Astrocyte (in vitro differentiated cells and primary cell): ENCODE measurements around the gene SIGLEC9. TPM values are rescaled to one million over a fixed set of nuclear protein-coding genes. Genes with fewer than 3 reads are reported as not detected.

Experiments
- DNase-seq: peaks from one replicate; pipeline ENCODE4 v3.0.0-alpha.2; 2010; ENCODE audit warnings: low read depth
- FAIRE-seq: peaks from 2 replicates; lab custom pipeline; 2011; peaks lifted over from hg19 to GRCh38; lab: Jason Lieb, UNC
- H2AFZ ChIP-seq: 2 replicates; pipeline ENCODE4 v1.6.0; 2012; ENCODE audit warnings: low read depth, low read length, inconsistent platforms
- H3K27ac ChIP-seq: 2 replicates; pipeline ENCODE4 v1.5.1; 2011; ENCODE audit warnings: low read depth, low read length, inconsistent platforms
- H3K27me3 ChIP-seq: 2 replicates; pipeline ENCODE4 v1.6.0; 2011; ENCODE audit warnings: low read length, inconsistent platforms; ENCODE audit not compliant: insufficient read depth
- H3K36me3 ChIP-seq: 2 replicates; pipeline ENCODE4 v1.5.1; 2011; ENCODE audit warnings: low read length, inconsistent platforms; ENCODE audit not compliant: insufficient read depth
- H3K4me1 ChIP-seq: 2 replicates; pipeline ENCODE4 v1.5.1; 2011; ENCODE audit warnings: low read length, inconsistent platforms; ENCODE audit not compliant: insufficient read depth
- H3K4me2 ChIP-seq: 2 replicates; pipeline ENCODE4 v1.6.0; 2012; ENCODE audit warnings: low read length, inconsistent platforms
- H3K4me3 ChIP-seq: 2 replicates; pipeline ENCODE4 v1.5.1; 2011; ENCODE audit warnings: low read depth, mild to moderate bottlenecking, low read length, inconsistent platforms; ENCODE audit not compliant: insufficient read depth
- H3K79me2 ChIP-seq: 2 replicates; pipeline ENCODE4 v1.6.0; 2012; ENCODE audit warnings: mild to moderate bottlenecking, low read length, inconsistent platforms; ENCODE audit not compliant: insufficient read depth
- H3K9ac ChIP-seq: 2 replicates; pipeline ENCODE4 v1.6.0; 2012; ENCODE audit warnings: mild to moderate bottlenecking, low read length, inconsistent platforms
- H3K9me3 ChIP-seq: 2 replicates; pipeline ENCODE4 v1.5.1; 2012; ENCODE audit warnings: low read depth, mild to moderate bottlenecking, low read length, inconsistent platforms; ENCODE audit not compliant: insufficient read depth
- H4K20me1 ChIP-seq: 2 replicates; pipeline ENCODE4 v1.6.0; 2012; ENCODE audit warnings: low read length, inconsistent platforms; ENCODE audit not compliant: insufficient read depth
- H3K27ac Mint-ChIP-seq: one replicate; pipeline ENCODE4 v1.8.0; 2021; ENCODE audit warnings: mild to moderate bottlenecking, mixed read lengths; ENCODE audit not compliant: unreplicated experiment
- H3K27me3 Mint-ChIP-seq: one replicate; pipeline ENCODE4 v1.8.0; 2021; ENCODE audit warnings: low read depth, mixed read lengths; ENCODE audit not compliant: unreplicated experiment
- H3K36me3 Mint-ChIP-seq: one replicate; pipeline ENCODE4 v1.8.0; 2021; ENCODE audit warnings: low read depth, mixed read lengths; ENCODE audit not compliant: unreplicated experiment
- H3K4me1 Mint-ChIP-seq: one replicate; pipeline ENCODE4 v1.8.0; 2021; ENCODE audit warnings: low read depth, mixed read lengths; ENCODE audit not compliant: unreplicated experiment
- H3K4me3 Mint-ChIP-seq: one replicate; pipeline ENCODE4 v1.8.0; 2021; ENCODE audit warnings: mild to moderate bottlenecking, moderate library complexity, mixed read lengths; ENCODE audit not compliant: unreplicated experiment
- H3K9me3 Mint-ChIP-seq: one replicate; pipeline ENCODE4 v1.8.0; 2021; ENCODE audit warnings: mild to moderate bottlenecking, mixed read lengths; ENCODE audit not compliant: unreplicated experiment
- CTCF ChIP-seq: IDR thresholded peaks from 2 replicates; pipeline ENCODE4 v1.5.1; 2011; ENCODE audit warnings: low read depth, mild to moderate bottlenecking, inconsistent platforms, low read length, moderate library complexity; ENCODE audit not compliant: insufficient read depth
- EZH2 ChIP-seq: IDR thresholded peaks from 2 replicates; pipeline ENCODE4 v1.6.1; 2012; ENCODE audit warnings: mild to moderate bottlenecking, low read length, inconsistent platforms; ENCODE audit not compliant: insufficient read depth
- total RNA-seq: library from RNA; stranded (reverse); gene quantifications from 2 replicates; pipeline ENCODE4 v1.2.1, GENCODE V29; 2021

The SIGLEC9 gene
- total RNA-seq, 1 donor from 2014 or later: not detected

GRCh38 chr19:51125421-51126075 is 842 bp downstream of the SIGLEC9 start:
- peaks cover 21% of the 10 kb centered on the region for H3K27me3 Mint-ChIP-seq

GRCh38 chr19:51127032-51127431 is 2.3 kb downstream of the SIGLEC9 start:
- no peak for DNase-seq
- H2AFZ ChIP-seq: no peak overlapping the region
- peaks cover 1% of the 10 kb centered on the region for H3K9me3 Mint-ChIP-seq
- H3K4me3 ChIP-seq: no peak overlapping the region
- no peak overlapping the region for H3K27ac Mint-ChIP-seq
- H3K4me1 Mint-ChIP-seq: peaks cover 2% of the 10 kb centered on the region
- H3K27me3 Mint-ChIP-seq: peaks cover 24% of the 10 kb centered on the region
- no peak overlapping the region for H3K4me3 Mint-ChIP-seq
- no peaks in the 10 kb centered on the region for H3K27me3 ChIP-seq
- H3K9ac ChIP-seq: no peak overlapping the region
- FAIRE-seq: no peak
- no peaks in the 10 kb centered on the region for H3K36me3 ChIP-seq
- TF ChIP-seq EZH2: no peak
- TF ChIP-seq CTCF: no peak
- no peak overlapping the region for H3K4me2 ChIP-seq
- no peaks in the 10 kb centered on the region for H3K4me1 ChIP-seq
- no peaks in the 10 kb centered on the region for H4K20me1 ChIP-seq
- no peaks in the 10 kb centered on the region for H3K79me2 ChIP-seq
- no peaks in the 10 kb centered on the region for H3K9me3 ChIP-seq
- H3K27ac ChIP-seq: no peak overlapping the region
- no peaks in the 10 kb centered on the region for H3K36me3 Mint-ChIP-seq

More at GRCh38 chr19:51125421-51126075, 842 bp downstream of the SIGLEC9 start:
- no peak overlapping the region for H3K27ac ChIP-seq
- FAIRE-seq (no peak), DNase-seq (no peak)
- H3K9me3 ChIP-seq: no peaks in the 10 kb centered on the region
- no peaks in the 10 kb centered on the region for H4K20me1 ChIP-seq
- H3K36me3 Mint-ChIP-seq: no peaks in the 10 kb centered on the region
- H3K4me1 ChIP-seq: no peaks in the 10 kb centered on the region
- no peak overlapping the region for H3K4me3 Mint-ChIP-seq
- no peak for TF ChIP-seq EZH2
- no peak for TF ChIP-seq CTCF
- no peaks in the 10 kb centered on the region for H3K79me2 ChIP-seq
- no peaks in the 10 kb centered on the region for H3K36me3 ChIP-seq
- no peak overlapping the region for H3K9ac ChIP-seq
- peaks cover 1% of the 10 kb centered on the region for H3K9me3 Mint-ChIP-seq
- no peak overlapping the region for H3K4me3 ChIP-seq
- H3K4me2 ChIP-seq: no peak overlapping the region
- H3K27ac Mint-ChIP-seq: no peak overlapping the region
- H3K4me1 Mint-ChIP-seq: peaks cover 2% of the 10 kb centered on the region
- no peak overlapping the region for H2AFZ ChIP-seq
- H3K27me3 ChIP-seq: no peaks in the 10 kb centered on the region

- H3K4me1 Mint-ChIP-seq: no peaks in the 10 kb centered on the region
- no peak for TF ChIP-seq EZH2
- no peak for TF ChIP-seq CTCF
- FAIRE-seq (no peak), DNase-seq (no peak)
- no peaks in the 10 kb centered on the region for H4K20me1 ChIP-seq
- H3K4me1 ChIP-seq: no peaks in the 10 kb centered on the region
- H3K27me3 Mint-ChIP-seq: peaks cover 24% of the 10 kb centered on the region
- H3K79me2 ChIP-seq: no peaks in the 10 kb centered on the region
- H3K27ac ChIP-seq: no peak overlapping the region
- no peak overlapping the region for H3K9ac ChIP-seq
- H3K36me3 ChIP-seq: no peaks in the 10 kb centered on the region
- no peak overlapping the region for H3K4me2 ChIP-seq
- H3K4me3 Mint-ChIP-seq: no peak overlapping the region
- H3K27me3 ChIP-seq: no peaks in the 10 kb centered on the region
- no peak overlapping the region for H2AFZ ChIP-seq
- no peak overlapping the region for H3K4me3 ChIP-seq
- H3K27ac Mint-ChIP-seq: no peak overlapping the region
- H3K36me3 Mint-ChIP-seq: no peaks in the 10 kb centered on the region
- H3K9me3 ChIP-seq: no peaks in the 10 kb centered on the region
- peaks cover 1% of the 10 kb centered on the region for H3K9me3 Mint-ChIP-seq
Observed at GRCh38 chr19:51127755-51128154, 3.0 kb downstream of the SIGLEC9 start.
